Thyroid gland (tissue), 4 donors: ENCODE measurements around the gene DCAF12L1.

ENCODE experiments used
- CTCF ChIP-seq, 6 experiments: fragments of 200-600 bp in 3 of 6; fragments of 450-650 bp in 3 of 6; sonication (generic) in 3 of 6; IDR thresholded peaks; one replicate each; pipeline ENCODE4 v1.5.1; 2016 to 2019; ENCODE audit warnings: antibody characterized with exemption in 6 of 6, mild to moderate bottlenecking in 2 of 6, inconsistent platforms in 1 of 6, moderate library complexity in 1 of 6
- POLR2A ChIP-seq, 2 donors: fragments of 450-650 bp; IDR thresholded peaks; one replicate each; pipeline ENCODE4 v1.6.1; 2017; ENCODE audit warnings: antibody characterized with exemption in 2 of 2, mild to moderate bottlenecking in 2 of 2, moderate library complexity in 1 of 2

DNA sequence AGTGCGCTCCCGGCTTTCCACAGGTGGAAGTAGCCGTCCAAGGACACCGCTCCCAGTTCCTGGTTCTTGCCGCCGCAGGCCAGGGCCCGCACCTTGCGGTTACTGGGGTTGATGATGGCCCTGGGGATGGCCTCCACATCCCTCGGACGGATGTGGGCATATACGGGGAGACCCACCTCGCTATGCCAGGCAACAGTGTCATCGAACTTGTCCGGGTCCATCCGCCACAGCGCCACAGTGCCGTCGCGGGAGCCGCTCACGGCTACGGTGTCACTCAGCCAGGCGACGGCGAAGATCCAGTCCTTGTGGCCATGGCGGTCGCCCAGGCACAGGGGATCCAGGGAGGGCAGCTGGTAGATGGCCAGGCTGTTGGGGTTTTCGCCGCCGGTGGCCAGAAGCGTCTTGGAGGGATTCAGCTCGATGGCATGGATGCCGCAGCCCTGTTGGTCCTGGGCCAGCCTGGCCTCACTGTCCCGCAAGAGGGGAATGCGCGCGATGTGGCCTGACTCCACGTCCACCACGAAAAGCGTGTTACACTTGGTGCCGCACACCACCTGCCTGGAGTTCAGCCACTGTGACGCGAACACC is 795 bp downstream of the DCAF12L1 start:
- TF ChIP-seq POLR2A (IDR thresholded peaks at IDR 0.05): no peak
- TF ChIP-seq CTCF (IDR thresholded peaks at IDR 0.05): no peak
